ENCODE results near the gene GPSM1.
"Not testable (repeated sequence)": the region's sequence is repeated elsewhere in the genome, so short reads cannot be mapped to it uniquely, and the experiment has no call there.

- not testable (repeated sequence) for TF ChIP-seq CTCF (conservative IDR thresholded peaks at IDR 0.05; ENCODE audit: low read length); EZH2phosphoT487 (IDR thresholded peaks at IDR 0.05; ENCODE audit: borderline replicate concordance)
These were observed 6.4 kb upstream of the GPSM1 start for GRCh38 chr9:136320972-136321371.
